Thyroid gland (tissue), 4 donors: ENCODE data around the gene CLCN5.

Source experiments
- POLR2A ChIP-seq, 2 donors: fragments of 450-650 bp; IDR thresholded peaks; one replicate each; pipeline ENCODE4 v1.6.1; 2017; ENCODE audit warnings: antibody characterized with exemption in 2 of 2, mild to moderate bottlenecking in 2 of 2, moderate library complexity in 1 of 2
- TF ChIP-seq, protein P1 (sequence below), 6 experiments: fragments of 200-600 bp in 3 of 6; fragments of 450-650 bp in 3 of 6; sonication (generic) in 3 of 6; IDR thresholded peaks; one replicate each; pipeline ENCODE4 v1.5.1; 2016 to 2019; ENCODE audit warnings: antibody characterized with exemption in 6 of 6, mild to moderate bottlenecking in 2 of 6, inconsistent platforms in 1 of 6, moderate library complexity in 1 of 6

DNA sequence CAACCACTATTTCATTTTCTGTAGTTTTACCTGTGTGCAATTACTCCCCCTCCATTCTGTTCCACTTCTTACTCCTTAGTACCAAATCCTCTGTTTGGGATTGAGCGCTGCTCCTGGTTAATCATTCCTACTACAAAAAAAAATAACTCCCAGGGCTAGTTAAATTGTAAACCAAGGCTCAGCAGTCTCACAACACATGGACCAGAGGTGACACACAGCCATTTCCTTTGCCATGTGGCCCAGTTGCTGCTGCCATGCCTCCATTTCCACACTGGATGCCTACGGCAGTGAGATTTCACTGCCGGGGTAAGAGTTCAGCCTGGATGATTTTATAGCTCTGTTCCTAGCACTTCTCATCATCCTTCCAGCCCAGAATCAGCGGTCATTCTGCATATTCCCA lies 171.2 kb downstream of the CLCN5 start:
- no peak for TF ChIP-seq POLR2A (IDR thresholded peaks at IDR 0.05)
- TF ChIP-seq, protein P1, sequence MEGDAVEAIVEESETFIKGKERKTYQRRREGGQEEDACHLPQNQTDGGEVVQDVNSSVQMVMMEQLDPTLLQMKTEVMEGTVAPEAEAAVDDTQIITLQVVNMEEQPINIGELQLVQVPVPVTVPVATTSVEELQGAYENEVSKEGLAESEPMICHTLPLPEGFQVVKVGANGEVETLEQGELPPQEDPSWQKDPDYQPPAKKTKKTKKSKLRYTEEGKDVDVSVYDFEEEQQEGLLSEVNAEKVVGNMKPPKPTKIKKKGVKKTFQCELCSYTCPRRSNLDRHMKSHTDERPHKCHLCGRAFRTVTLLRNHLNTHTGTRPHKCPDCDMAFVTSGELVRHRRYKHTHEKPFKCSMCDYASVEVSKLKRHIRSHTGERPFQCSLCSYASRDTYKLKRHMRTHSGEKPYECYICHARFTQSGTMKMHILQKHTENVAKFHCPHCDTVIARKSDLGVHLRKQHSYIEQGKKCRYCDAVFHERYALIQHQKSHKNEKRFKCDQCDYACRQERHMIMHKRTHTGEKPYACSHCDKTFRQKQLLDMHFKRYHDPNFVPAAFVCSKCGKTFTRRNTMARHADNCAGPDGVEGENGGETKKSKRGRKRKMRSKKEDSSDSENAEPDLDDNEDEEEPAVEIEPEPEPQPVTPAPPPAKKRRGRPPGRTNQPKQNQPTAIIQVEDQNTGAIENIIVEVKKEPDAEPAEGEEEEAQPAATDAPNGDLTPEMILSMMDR (IDR thresholded peaks at IDR 0.05) = no peak
